H1 (cell line): Measurements from ENCODE around the gene DDX41.

Experiments
- BRCA1 ChIP-seq: IDR thresholded peaks from 2 replicates; pipeline ENCODE4 v1.6.1; 2012; ENCODE audit warnings: low read depth, low read length, improper control_type of control experiment
- CTCF ChIP-seq, 3 experiments: IDR thresholded peaks; 1 replicate in 2 of 3; 2 replicates in 1 of 3; pipeline versions ENCODE4 v1.5.1 to v1.6.1; 2011; ENCODE audit warnings: low read length in 3 of 3, mild to moderate bottlenecking in 3 of 3, inconsistent platforms in 2 of 3, low read depth in 1 of 3, moderate library complexity in 1 of 3; ENCODE audit not compliant: insufficient read depth in 1 of 3; ENCODE audit errors: control extremely low read depth in 1 of 3
- EP300 ChIP-seq, 2 experiments: IDR thresholded peaks; 1 replicate in 1 of 2; 2 replicates in 1 of 2; pipeline ENCODE4 v1.6.1; 2011 to 2012; ENCODE audit warnings: low read depth in 2 of 2, low read length in 2 of 2, mild to moderate bottlenecking in 2 of 2, borderline replicate concordance in 1 of 2, inconsistent platforms in 1 of 2, moderate library complexity in 1 of 2
- MAFK ChIP-seq: IDR thresholded peaks from 2 replicates; pipeline ENCODE4 v1.6.1; 2012; ENCODE audit warnings: low read depth, mild to moderate bottlenecking, improper control_type of control experiment, low read length
- MAX ChIP-seq: IDR thresholded peaks from 2 replicates; pipeline ENCODE4 v1.6.1; 2012; ENCODE audit warnings: inconsistent platforms
- POLR2AphosphoS5 ChIP-seq: IDR thresholded peaks from 2 replicates; pipeline ENCODE4 v1.6.1; 2011; ENCODE audit warnings: low read depth, low read length
- SIX5 ChIP-seq: IDR thresholded peaks from 2 replicates; pipeline ENCODE4 v1.6.1; 2011; ENCODE audit warnings: mild to moderate bottlenecking, low read depth, low read length
- TAF1 ChIP-seq: IDR thresholded peaks from 2 replicates; pipeline ENCODE4 v1.6.1; 2011; ENCODE audit warnings: mild to moderate bottlenecking, low read depth, low read length
- ZNF274 ChIP-seq: IDR thresholded peaks from 2 replicates; pipeline ENCODE4 v1.7.0; 2012; ENCODE audit warnings: low read length, borderline replicate concordance; ENCODE audit errors: extremely low read depth

- TF ChIP-seq CTCF (IDR thresholded peaks at IDR 0.05; ENCODE audit: control extremely low read depth in 1 of 3, insufficient read depth in 1 of 3, low read depth in 1 of 3, low read length in 3 of 3) (no peak), EP300 (IDR thresholded peaks at IDR 0.05; ENCODE audit: borderline replicate concordance in 1 of 2, low read depth in 2 of 2, low read length in 2 of 2) (no peak), MAX (no peak), BRCA1 (no peak), MAFK (no peak), POLR2AphosphoS5 (no peak), SIX5 (no peak), ZNF274 (no peak), TAF1 (no peak)
Observed at GRCh38 chr5:177507596-177508220, 9.1 kb downstream of the DDX41 start.
